Uterus (tissue), 2 donors: ENCODE data around the gene IDUA.

ENCODE experiments used
- CTCF ChIP-seq, 4 experiments: fragments of 200-600 bp in 2 of 4; fragments of 450-650 bp in 2 of 4; sonication (generic) in 2 of 4; IDR thresholded peaks; one replicate each; pipeline ENCODE4 v1.5.1; 2016 to 2019; ENCODE audit warnings: antibody characterized with exemption in 4 of 4, mild to moderate bottlenecking in 2 of 4, moderate library complexity in 1 of 4
- POLR2A ChIP-seq, 2 donors: fragments of 450-650 bp; IDR thresholded peaks; one replicate each; pipeline ENCODE4 v1.6.1; 2016; ENCODE audit warnings: antibody characterized with exemption in 2 of 2, mild to moderate bottlenecking in 1 of 2, moderate library complexity in 1 of 2

GRCh38 chr4:1004557-1005485 lies 18.0 kb downstream of the IDUA start:
- TF ChIP-seq CTCF (IDR thresholded peaks at IDR 0.05) (no peak), POLR2A (IDR thresholded peaks at IDR 0.05) (no peak)
